ENCODE results near the gene SERPINB2. TPM values are rescaled to one million over a fixed set of nuclear protein-coding genes. Genes with fewer than 3 reads are reported as not detected.
"Not testable (repeated sequence)": the region's sequence is repeated elsewhere in the genome, so short reads cannot be mapped to it uniquely, and the experiment has no call there.

The SERPINB2 gene
- total RNA-seq, 4 donors from 2014 or later = 0.50 to 210 (median 122) TPM; not detected in 1

GRCh38 chr18:63930773-63931354, 43.4 kb downstream of the SERPINB2 start:
- TF ChIP-seq CTCF (IDR thresholded peaks at IDR 0.05) = no peak
- ATAC-seq (ENCODE audit: low FRiP score) (no peak), DNase-seq (ENCODE audit: low spot score) (no peak)

- ATAC-seq (ENCODE audit: low FRiP score) = peak; percentile 99
- DNase-seq (ENCODE audit: low spot score) = peak; percentile 65
- peak in 1 of 3 donors; percentile 18 for TF ChIP-seq CTCF (IDR thresholded peaks at IDR 0.05)
Measured at GRCh38 chr18:63936156-63936931, 48.8 kb downstream of the SERPINB2 start.

- DNase-seq (ENCODE audit: low spot score) (no peak), ATAC-seq (ENCODE audit: low FRiP score) (peak; percentile 3)
- no peak for TF ChIP-seq CTCF (IDR thresholded peaks at IDR 0.05)
Measured at GRCh38 chr18:63936932-63937393, 49.5 kb downstream of the SERPINB2 start.

GRCh38 chr18:63940008-63940407, 52.5 kb downstream of the SERPINB2 start:
- ATAC-seq (ENCODE audit: low FRiP score) = no peak
- no peak for TF ChIP-seq CTCF (IDR thresholded peaks at IDR 0.05)

GRCh38 chr18:63940543-63941050, 53.1 kb downstream of the SERPINB2 start:
- ATAC-seq (ENCODE audit: low FRiP score); DNase-seq (ENCODE audit: low spot score): not testable (repeated sequence)

More at GRCh38 chr18:63940008-63940407, 52.5 kb downstream of the SERPINB2 start:
- DNase-seq (ENCODE audit: low spot score) = no peak

GRCh38 chr18:63947051-63947790, 59.7 kb downstream of the SERPINB2 start:
- DNase-seq (ENCODE audit: low spot score) (no peak), ATAC-seq (ENCODE audit: low FRiP score) (no peak)
- TF ChIP-seq CTCF (IDR thresholded peaks at IDR 0.05) = no peak

Measured in omental fat pad (tissue), 4 donors.